ENCODE measurements around the gene PPP1R16B. TPM values are rescaled to one million over a fixed set of nuclear protein-coding genes. Genes with fewer than 3 reads are reported as not detected.

PPP1R16B gene
- total and polyA plus RNA-seq, 9 donors: 0.92 to 56.4 (median 2.9) TPM

- Histone ChIP-seq H3K4me1 (ENCODE audit: insufficient read depth) (no peaks in the 10 kb centered on the region), H3K27ac (no peak overlapping the region), H3K36me3 (no peaks in the 10 kb centered on the region), H3K9me3 (no peaks in the 10 kb centered on the region), H3K27me3 (no peaks in the 10 kb centered on the region), H3K4me3 (no peak overlapping the region)
- TF ChIP-seq CTCF (IDR thresholded peaks at IDR 0.05): no peak
- TF ChIP-seq EP300 (IDR thresholded peaks at IDR 0.05): no peak
- TF ChIP-seq POLR2A (IDR thresholded peaks at IDR 0.05): no peak
- intact Hi-C loops (cut with DNase I): no loop called here
- no peak for DNase-seq
- WGBS, 3 donors: 71 to 85% (median 75%) methylated on average over 5 of the region's 5 CpGs
Measured at GRCh38 chr20:38935967-38936407, 130.5 kb downstream of the PPP1R16B start.

GRCh38 chr20:38937000-38937399, 131.5 kb downstream of the PPP1R16B start:
- 91 to 96% (median 94%) methylated on average over 5 of the region's 5 CpGs for WGBS, 3 donors
- intact Hi-C loops (cut with DNase I): no loop called here
- TF ChIP-seq CTCF (IDR thresholded peaks at IDR 0.05) (no peak), POLR2A (IDR thresholded peaks at IDR 0.05) (no peak), EP300 (IDR thresholded peaks at IDR 0.05) (no peak)
- no peak for DNase-seq
- Histone ChIP-seq H3K9me3 (no peaks in the 10 kb centered on the region), H3K4me3 (no peak overlapping the region), H3K27me3 (no peaks in the 10 kb centered on the region), H3K27ac (no peak overlapping the region), H3K4me1 (ENCODE audit: insufficient read depth) (no peaks in the 10 kb centered on the region), H3K36me3 (no peaks in the 10 kb centered on the region)

- Histone ChIP-seq H3K36me3 (no peaks in the 10 kb centered on the region), H3K4me3 (no peak overlapping the region), H3K27me3 (no peaks in the 10 kb centered on the region), H3K4me1 (ENCODE audit: insufficient read depth) (no peaks in the 10 kb centered on the region), H3K9me3 (no peaks in the 10 kb centered on the region), H3K27ac (no peak overlapping the region)
- no peak for TF ChIP-seq CTCF (IDR thresholded peaks at IDR 0.05)
- no peak for TF ChIP-seq POLR2A (IDR thresholded peaks at IDR 0.05)
- TF ChIP-seq EP300 (IDR thresholded peaks at IDR 0.05): no peak
- no peak for DNase-seq
- intact Hi-C loops (cut with DNase I): no loop called here
- whole genome bisulfite sequencing, 3 donors: 92 to 94% (median 94%) methylated on average over 7 of the region's 7 CpGs
Measured at GRCh38 chr20:38937978-38938473, 132.5 kb downstream of the PPP1R16B start.

- H3K27ac ChIP-seq: no peak overlapping the region
- no peaks in the 10 kb centered on the region for H3K4me1 ChIP-seq (ENCODE audit: insufficient read depth)
- intact Hi-C loops (cut with DNase I): no loop called here
- WGBS, 3 donors: 82 to 90% (median 89%) methylated on average over 2 of the region's 2 CpGs
- no peak for DNase-seq
- no peaks in the 10 kb centered on the region for H3K9me3 ChIP-seq
- no peaks in the 10 kb centered on the region for H3K27me3 ChIP-seq
- H3K4me3 ChIP-seq: no peak overlapping the region
- no peaks in the 10 kb centered on the region for H3K36me3 ChIP-seq
- TF ChIP-seq EP300 (IDR thresholded peaks at IDR 0.05) (no peak), POLR2A (IDR thresholded peaks at IDR 0.05) (no peak), CTCF (IDR thresholded peaks at IDR 0.05) (no peak)
Measured at GRCh38 chr20:38939686-38940085, 134.2 kb downstream of the PPP1R16B start.

Measured in ovary (tissue), 9 donors.